CD4-positive, alpha-beta T cell treated with Interleukin-4 for 4 hours (primary cell): ENCODE data around the gene FEZ2.

Experiments
- DNase-seq: peaks from one replicate; pipeline ENCODE4 v3.0.0-alpha.2; 2020

The FEZ2 gene

DNA sequence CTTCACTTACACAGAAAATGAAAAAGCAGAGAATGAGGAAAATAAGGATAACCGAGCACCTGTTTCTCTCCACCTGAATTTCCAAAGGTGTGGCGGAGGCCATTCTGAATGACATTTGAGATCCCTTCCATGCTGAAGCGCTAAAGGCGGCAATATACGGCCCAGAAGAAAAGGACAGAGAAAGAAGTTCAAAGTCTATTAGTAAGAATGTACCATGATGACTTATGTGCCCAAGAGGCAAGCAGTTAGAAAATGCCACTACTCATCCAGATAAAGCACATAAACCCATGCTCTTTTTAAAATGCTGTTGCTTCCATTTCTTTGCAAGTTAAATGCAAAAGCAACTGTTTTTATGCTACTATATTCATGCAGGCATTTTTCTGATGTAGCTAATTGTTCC, 37.2 kb downstream of the FEZ2 start:
- DNase-seq: no peak

DNA sequence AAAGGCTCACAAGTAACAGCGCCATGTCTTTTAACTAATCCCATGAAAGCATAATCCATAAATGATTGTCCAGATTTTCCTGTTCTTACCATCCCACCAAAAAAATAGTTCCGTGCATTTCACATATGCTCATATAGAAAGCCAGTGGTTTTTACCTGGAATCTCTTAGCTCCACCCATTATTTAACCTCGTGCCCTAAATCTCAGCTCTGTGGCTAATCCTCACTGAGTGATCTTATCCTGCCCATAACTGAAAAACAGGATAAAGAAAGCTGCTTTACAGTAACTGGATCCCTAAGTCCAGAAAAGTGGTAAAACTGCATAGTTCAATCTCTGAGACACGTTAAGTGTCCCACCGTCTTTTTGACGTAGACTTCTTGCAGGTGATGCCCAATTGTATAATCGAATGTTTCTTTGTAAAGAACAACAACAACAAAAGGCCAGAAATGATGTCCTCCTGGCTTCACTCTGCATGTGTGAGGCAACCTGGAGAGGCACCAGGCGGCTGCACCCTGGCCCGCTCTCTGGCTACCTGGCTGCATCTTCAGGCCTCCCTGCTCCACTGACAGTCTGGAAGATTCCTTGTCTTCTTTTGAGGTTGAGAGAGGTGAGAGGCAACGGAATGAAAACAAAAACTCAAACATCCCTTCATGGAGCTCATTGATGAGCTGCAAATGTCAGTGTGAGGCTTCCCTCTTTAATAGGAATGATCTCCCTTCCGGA, 38.6 kb downstream of the FEZ2 start:
- no peak for DNase-seq

DNA sequence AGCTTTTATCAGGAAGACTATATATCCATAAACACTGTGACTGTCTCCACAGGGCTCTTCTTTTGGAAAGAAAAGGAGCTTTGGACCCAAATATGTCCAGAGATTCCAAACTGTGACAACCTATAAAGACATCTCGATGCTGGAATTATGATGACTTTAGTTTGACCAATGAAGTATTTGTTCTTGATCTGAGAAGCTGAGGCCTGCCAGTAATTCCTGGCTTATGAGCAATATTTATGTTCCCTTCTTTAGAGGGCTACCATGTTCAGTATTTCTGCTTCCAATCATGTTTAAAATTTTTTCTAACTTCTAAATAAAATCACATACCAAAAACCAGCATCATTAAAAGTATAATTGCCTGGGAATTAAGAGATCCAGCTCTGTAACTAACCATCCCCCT, 41.1 kb downstream of the FEZ2 start:
- no peak for DNase-seq

- DNase-seq: no peak
Measured at GRCh38 chr2:36555789-36556188, 42.2 kb downstream of the FEZ2 start.

- DNase-seq: no peak
Measured at GRCh38 chr2:36554531-36554930, 43.4 kb downstream of the FEZ2 start.

- no peak for DNase-seq
Measured at GRCh38 chr2:36553683-36554082, 44.3 kb downstream of the FEZ2 start.

- no peak for DNase-seq
Measured at GRCh38 chr2:36550006-36550405, 48.0 kb downstream of the FEZ2 start.

DNA sequence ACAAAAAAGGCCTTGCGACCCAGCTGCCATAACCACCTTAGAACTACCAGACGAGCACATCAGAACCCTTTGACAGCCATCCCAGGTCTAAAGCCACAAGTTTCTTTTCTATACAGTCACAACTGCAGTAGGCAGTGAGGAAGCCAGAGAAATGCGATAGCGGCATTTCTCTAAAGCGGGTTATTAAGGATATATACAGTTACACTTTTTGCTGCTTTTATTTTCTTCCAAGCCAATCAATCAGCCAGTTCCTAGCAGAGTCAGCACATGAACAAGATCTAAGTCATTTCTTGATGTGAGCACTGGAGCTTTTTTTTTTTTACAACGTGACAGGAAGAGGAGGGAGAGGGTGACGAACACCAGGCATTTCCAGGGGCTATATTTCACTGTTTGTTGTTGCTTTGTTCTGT, 48.8 kb downstream of the FEZ2 start:
- no peak for DNase-seq

DNA sequence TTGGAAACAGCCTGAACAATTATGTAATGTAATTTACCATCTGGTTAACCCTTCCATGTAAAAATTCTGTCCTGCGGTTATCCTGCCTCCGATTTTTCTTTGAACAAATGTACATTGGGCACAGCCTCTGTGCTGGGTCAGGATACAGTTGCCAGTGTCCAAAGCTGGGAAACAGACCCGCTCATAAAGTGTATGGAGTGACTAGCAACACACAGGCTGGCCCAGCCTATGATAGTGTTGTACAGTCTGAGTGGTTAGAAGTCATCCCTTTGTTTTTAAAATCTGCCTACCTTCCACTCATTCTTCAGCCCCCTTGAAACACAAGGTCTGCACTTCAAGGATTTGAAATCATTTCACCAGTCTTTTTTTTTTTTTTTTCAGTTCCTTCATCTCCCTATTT, 50.1 kb downstream of the FEZ2 start:
- DNase-seq: no peak

- DNase-seq: no peak
Measured at GRCh38 chr2:36545871-36546416, 52.0 kb downstream of the FEZ2 start.

DNA sequence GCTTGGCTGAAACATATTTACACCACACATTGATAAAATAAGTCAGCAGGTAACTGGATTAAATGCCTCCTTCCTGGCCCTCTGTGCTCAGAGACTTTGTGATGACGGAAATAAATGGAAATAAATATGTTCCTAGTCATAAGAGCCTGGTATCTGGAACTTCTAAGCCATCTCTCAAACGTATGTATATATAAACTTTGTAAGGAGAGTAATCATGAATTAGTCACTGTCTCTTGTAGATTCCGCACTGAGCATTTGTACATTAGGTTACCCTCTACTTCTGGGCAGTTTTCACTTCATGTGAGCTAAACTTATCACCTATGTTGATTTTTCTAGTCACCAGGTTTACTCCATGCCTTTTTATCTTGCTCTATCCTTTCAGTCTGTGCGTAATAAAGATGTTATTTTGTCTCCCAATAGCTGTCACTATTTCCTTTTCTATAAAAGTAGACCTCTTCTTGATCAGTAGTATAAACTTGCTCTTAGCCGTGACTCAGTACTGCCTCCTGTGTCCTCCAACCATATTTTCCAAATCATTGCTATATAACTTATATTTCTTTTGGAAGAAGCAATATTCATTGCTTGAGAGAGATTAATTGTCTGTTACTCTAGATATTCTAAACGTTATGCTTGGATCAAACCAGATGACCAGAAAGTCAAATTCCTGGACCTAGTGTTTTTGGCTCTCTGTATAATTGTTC, 53.2 kb downstream of the FEZ2 start:
- no peak for DNase-seq

- no peak for DNase-seq
Measured at GRCh38 chr2:36541891-36542595, 55.9 kb downstream of the FEZ2 start.

GRCh38 chr2:36540986-36541754, 56.8 kb downstream of the FEZ2 start:
- DNase-seq: no peak

DNA sequence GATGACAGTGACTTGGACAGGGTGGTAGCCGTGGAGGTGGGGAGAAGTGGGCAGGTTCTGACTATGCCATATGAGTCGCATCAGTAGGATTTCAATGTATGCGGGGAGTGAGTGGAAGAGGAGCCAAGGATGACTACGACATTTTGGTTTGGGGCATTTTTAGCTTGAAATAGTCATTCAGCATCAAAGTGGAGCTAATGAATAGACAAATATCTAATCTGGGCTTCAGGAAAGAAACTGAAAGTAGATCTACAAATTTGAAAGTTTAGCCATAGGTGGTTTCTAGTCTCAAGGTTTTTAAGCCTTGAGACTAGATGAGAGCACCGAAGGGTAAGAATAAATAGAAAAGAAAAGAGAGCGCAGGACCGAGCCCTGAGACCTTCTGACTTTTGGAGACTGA, 58.3 kb downstream of the FEZ2 start:
- no peak for DNase-seq

GRCh38 chr2:36538335-36538734, 59.6 kb downstream of the FEZ2 start:
- no peak for DNase-seq

DNA sequence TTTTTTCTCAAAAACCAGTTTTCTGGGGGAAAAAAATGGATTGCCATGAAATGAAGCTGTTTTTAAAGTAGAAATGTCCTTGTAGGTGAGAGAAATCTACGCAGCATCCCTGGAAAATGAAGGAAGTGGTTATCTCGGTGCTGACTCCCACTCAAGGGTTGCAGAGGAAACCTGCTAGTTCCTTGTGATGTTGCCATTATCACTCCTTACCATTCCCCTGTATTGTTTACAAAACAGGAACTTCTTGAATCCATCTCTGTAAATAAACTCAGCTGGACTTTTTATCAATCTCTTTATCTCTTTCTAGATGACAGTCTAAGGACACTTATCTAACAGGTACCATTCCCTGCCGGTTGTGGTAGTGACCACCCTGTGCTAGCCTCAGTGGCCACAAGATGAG, 61.2 kb downstream of the FEZ2 start:
- DNase-seq: no peak

- DNase-seq: no peak
Measured at GRCh38 chr2:36535099-36535498, 62.9 kb downstream of the FEZ2 start.

DNA sequence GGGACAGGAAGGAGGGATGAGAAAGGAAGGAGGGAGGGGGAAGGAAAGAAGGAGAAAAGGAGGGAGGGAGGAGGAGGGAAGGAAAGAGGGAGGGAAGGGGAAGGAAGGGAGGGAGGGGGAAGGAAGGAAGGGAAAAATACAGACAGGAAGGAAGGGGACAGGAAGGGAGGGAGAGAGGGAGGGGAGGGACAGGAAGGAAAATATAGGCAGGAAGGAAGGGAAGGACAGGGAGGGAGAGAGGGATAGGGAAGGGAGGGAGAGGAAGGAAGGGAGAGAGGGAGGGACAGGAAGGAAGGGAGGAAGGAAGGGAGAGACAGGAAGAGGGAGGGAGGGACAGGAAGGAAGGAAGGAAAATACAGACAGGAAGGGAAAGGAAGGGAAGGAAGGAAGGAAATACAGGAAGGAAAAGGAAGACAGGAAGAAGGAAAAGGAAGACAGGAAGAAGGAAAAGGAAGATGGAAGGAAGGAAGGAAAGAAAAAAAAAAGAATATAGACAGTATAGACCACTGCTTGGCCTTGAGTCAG, 63.6 kb downstream of the FEZ2 start:
- DNase-seq: no peak

DNA sequence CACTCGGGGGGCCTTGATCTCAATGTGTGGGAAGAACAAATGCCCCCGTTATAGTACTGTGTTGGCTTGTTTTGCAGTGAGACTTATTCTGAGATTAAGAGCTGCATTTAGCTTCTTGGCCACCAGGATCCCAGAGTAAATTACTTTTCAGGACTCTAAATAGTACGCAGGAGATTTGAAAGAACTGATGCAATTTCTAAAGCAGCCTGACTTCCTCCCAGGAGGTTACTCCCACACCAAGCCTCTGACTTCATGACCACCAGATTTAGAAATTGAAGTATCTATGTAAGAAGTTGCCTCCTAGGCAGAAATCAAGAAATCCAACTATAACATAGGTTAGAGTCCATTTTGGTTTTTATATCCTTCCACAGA, 67.0 kb downstream of the FEZ2 start:
- no peak for DNase-seq

- DNase-seq: no peak
Measured at GRCh38 chr2:36530178-36530982, 67.6 kb downstream of the FEZ2 start.

DNA sequence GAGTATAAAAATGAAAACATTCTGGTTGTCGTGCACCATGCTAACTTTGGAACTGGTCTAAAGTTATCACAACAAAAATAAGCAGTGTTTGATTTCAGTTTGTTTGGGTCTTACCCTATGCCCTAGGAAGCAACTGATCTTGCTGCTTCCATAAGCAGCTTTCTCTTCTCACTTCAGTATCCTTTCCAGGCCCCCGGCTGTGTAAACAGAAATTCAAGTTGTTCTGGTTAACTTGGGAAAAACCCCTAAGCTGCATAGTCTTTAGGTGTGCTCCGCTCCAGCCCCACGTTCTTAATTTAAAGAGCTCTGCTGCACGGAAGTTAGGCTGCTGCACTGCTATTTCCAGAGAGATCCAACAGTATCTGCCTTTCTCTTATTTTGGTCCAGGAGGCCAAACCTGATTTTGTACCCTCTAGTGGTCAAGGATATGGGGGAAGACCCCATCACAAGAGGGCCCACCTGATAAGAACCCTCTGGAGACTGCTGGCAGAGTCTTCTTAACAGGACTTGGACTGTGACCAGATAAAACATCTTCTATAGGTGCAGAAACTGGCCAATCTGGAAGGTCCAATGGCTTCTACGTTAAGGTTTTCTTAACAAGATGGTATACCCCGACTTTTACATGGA, 69.1 kb downstream of the FEZ2 start:
- DNase-seq: no peak

DNA sequence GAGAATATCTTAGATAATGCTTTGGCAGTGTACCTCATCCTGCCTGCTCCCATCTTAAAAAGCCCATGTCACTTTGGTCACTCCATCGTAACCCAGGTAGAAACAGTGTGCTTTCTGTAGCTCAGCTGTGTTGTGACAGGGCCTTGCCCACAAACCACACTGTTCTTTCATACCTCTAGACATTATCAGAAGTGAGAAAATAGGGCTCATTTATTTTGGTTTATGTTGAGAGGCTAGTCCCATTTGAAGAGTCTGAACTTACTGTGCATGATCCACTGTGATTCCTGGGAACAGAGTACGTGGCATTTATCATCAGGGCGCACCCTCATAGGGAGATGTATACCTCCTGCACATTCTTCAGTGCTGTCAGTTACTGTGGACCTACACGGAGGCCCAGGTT, 69.7 kb downstream of the FEZ2 start:
- DNase-seq: no peak
